Vagina (tissue), 2 donors: ENCODE measurements around the gene MAGEH1. TPM values are rescaled to one million over a fixed set of nuclear protein-coding genes. Genes with fewer than 3 reads are reported as not detected.

ENCODE experiments used
- DNase-seq, 2 donors: peaks; one replicate each; pipeline ENCODE4 v3.0.0-alpha.2; 2017; ENCODE audit errors: extremely low spot score in 2 of 2
- H3K27ac ChIP-seq: fragments of 200-600 bp; sonication (generic); one replicate; pipeline ENCODE4 v1.5.1; 2019
- H3K27me3 ChIP-seq: fragments of 200-600 bp; sonication (generic); one replicate; pipeline ENCODE4 v1.5.1; 2019
- H3K36me3 ChIP-seq, 2 donors: fragments of 200-600 bp; sonication (generic); one replicate each; pipeline ENCODE4 v1.5.1; 2017 to 2019
- H3K4me1 ChIP-seq: fragments of 200-600 bp; sonication (generic); one replicate; pipeline ENCODE4 v1.5.1; 2019
- H3K4me3 ChIP-seq, 2 donors: fragments of 200-600 bp; sonication (generic); 1 replicate in 1 of 2; 2 replicates in 1 of 2; pipeline ENCODE4 v1.5.1; 2016 to 2019
- H3K9me3 ChIP-seq: fragments of 200-600 bp; sonication (generic); one replicate; pipeline ENCODE4 v1.5.1; 2019
- CTCF ChIP-seq, 3 experiments: fragments of 450-650 bp in 2 of 3; fragments of 200-600 bp in 1 of 3; sonication (generic) in 1 of 3; IDR thresholded peaks; one replicate each; pipeline ENCODE4 v1.5.1; 2017 to 2019; ENCODE audit warnings: antibody characterized with exemption in 3 of 3, mild to moderate bottlenecking in 2 of 3, moderate library complexity in 2 of 3
- POLR2A ChIP-seq, 2 donors: fragments of 450-650 bp; IDR thresholded peaks; one replicate each; pipeline ENCODE4 v1.6.1; 2017; ENCODE audit warnings: antibody characterized with exemption in 2 of 2, mild to moderate bottlenecking in 2 of 2, moderate library complexity in 2 of 2
- POLR2AphosphoS5 ChIP-seq, 2 donors: sonication (generic); formaldehyde crosslinking; IDR thresholded peaks; one replicate each; pipeline ENCODE4 v1.9.0; 2017; ENCODE audit warnings: antibody characterized with exemption in 2 of 2, mild to moderate bottlenecking in 2 of 2, low read depth in 1 of 2; ENCODE audit not compliant: insufficient read depth in 1 of 2
- intact Hi-C: fragments of 100-400 bp; cut with DNase I; formaldehyde crosslinking; loops from one replicate; pipeline ENCODE4 v1.15.1; 2023
- microRNA-seq: library from miRNA; unstranded; fragments of <30 nt; microRNA quantifications from one replicate; pipeline ENCODE4, GENCODE V29; 2017; ENCODE audit warnings: borderline number of aligned reads, borderline replicate concordance
- small RNA-seq: library from RNA; depleted of rRNA; stranded (forward); fragments of <200 nt; gene quantifications from one replicate; pipeline ENCODE3, GENCODE V24; 2016
- total RNA-seq: library from RNA; depleted of rRNA; stranded (reverse); fragments of >200 nt; gene quantifications from one replicate; pipeline ENCODE4 v1.2.3, GENCODE V29; 2016

Gene MAGEH1
- total RNA-seq, 1 donor from 2014 or later: 31.9 TPM

DNA sequence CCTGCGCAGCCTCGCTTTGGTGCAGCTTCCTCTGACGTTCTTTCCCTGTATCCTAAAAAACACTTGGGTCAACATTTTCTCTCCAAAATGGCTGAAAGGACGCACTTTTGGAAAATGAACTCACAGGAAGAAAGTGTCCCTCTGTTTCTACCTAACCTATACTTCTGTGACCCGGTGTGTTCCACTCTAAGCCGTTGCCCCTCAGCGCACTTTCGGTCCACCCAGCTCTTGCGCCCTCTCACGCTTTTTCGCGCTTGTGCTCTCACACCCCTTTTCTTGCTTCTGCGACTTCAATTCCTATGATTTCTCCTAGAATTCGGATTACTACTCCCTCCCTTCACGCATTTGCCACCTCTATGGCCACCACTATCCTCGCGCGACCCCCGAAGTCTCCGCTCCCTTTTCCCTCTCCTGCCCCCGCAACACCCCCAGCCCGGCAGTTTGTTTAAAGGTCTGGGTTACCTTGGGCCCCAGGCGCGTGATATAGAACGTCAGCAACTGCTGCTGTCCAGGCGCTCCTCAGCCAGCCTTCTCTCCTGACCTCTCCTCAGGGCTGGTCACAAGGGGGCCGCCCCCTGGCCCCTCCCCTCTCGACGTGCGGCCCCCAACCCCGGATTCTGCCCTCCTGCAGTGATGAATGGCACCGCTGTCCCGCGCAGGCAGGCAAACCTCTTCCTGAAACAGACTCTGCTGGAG is 37.5 kb downstream of the MAGEH1 start, which contains the start of gene USP51:
Gene USP51, minus strand, starts transcription at position 535 of the 696 bp plus-strand sequence. CDS start 909 bp downstream, outside the sequence.
- Histone ChIP-seq H3K36me3 (no peaks in the 10 kb centered on the region), H3K4me1 (peaks cover 8% of the 10 kb centered on the region), H3K27me3 (no peaks in the 10 kb centered on the region), H3K27ac (peak within 1 kb of the TSS; percentile 96), H3K9me3 (no peaks in the 10 kb centered on the region), H3K4me3 (peak within 1 kb of the TSS; percentile 57 to 69)
- intact Hi-C loops: no loop called here
- peak; percentile 89 to 91 for DNase-seq
- TF ChIP-seq CTCF (IDR thresholded peaks at IDR 0.05): no peak
- no peak for TF ChIP-seq POLR2AphosphoS5 (IDR thresholded peaks at IDR 0.05; ENCODE audit: insufficient read depth in 1 of 2, low read depth in 1 of 2)
- no peak for TF ChIP-seq POLR2A (IDR thresholded peaks at IDR 0.05)

GRCh38 chrX:55490121-55490520 is 38.2 kb downstream of the MAGEH1 start:
- Histone ChIP-seq H3K4me3 (peak overlapping the region; percentile 57 to 69), H3K36me3 (no peaks in the 10 kb centered on the region), H3K9me3 (no peaks in the 10 kb centered on the region), H3K27me3 (no peaks in the 10 kb centered on the region), H3K27ac (peak overlapping the region; percentile 96), H3K4me1 (peaks cover 8% of the 10 kb centered on the region)
- no peak for TF ChIP-seq CTCF (IDR thresholded peaks at IDR 0.05)
- TF ChIP-seq POLR2AphosphoS5 (IDR thresholded peaks at IDR 0.05; ENCODE audit: insufficient read depth in 1 of 2, low read depth in 1 of 2): no peak
- TF ChIP-seq POLR2A (IDR thresholded peaks at IDR 0.05): no peak
- no peak for DNase-seq
- intact Hi-C loops: no loop called here

DNA sequence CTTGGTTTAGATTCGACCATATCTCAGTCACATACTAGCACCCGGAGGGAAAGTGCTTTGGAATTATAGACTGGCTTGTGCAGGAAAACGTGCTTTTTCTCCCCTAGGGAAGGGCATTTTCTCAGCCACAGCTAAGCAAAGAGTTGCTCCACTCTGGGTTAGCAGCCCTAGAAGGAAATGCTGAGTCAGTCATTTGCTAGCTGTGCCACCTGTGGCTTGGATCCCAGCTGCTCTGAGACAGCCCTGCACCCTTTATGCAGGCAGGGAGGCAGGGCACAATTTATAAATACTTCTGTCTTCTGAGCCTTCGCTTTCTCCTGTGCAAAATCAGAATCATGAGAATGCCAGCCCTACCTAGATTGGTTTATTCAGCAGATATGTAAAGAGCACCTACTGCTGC is 39.0 kb downstream of the MAGEH1 start:
- TF ChIP-seq POLR2A (IDR thresholded peaks at IDR 0.05): no peak
- no peak for TF ChIP-seq CTCF (IDR thresholded peaks at IDR 0.05)
- no peak for TF ChIP-seq POLR2AphosphoS5 (IDR thresholded peaks at IDR 0.05; ENCODE audit: insufficient read depth in 1 of 2, low read depth in 1 of 2)
- no peak overlapping the region for H3K27ac ChIP-seq
- peaks cover 8% of the 10 kb centered on the region for H3K4me1 ChIP-seq
- no peaks in the 10 kb centered on the region for H3K36me3 ChIP-seq
- DNase-seq: peak in 1 of 2 donors; percentile 46
- no peaks in the 10 kb centered on the region for H3K27me3 ChIP-seq
- H3K9me3 ChIP-seq: no peaks in the 10 kb centered on the region
- H3K4me3 ChIP-seq: no peak overlapping the region
- intact Hi-C loops: no loop called here

Small RNAs within 50 kb of the gene (microRNA-seq; reads per million reads assigned to microRNA genes)
- gene MIR4536-1 (not detected), gene MIR4536-2 (not detected)

Small RNAs within 50 kb of the gene (small RNA-seq; reads per million reads assigned to genes)
- not detected for gene MIR4536-2

Other genes with a start within 250 kb of the MAGEH1 start
- gene PAGE5, start 231.8 kb upstream of the MAGEH1 start, total RNA-seq: not detected
- gene PAGE3, start 187.2 kb upstream of the MAGEH1 start, total RNA-seq: not detected
- 1.7 TPM for gene USP51, start 37.7 kb downstream of the MAGEH1 start, total RNA-seq
- not detected for gene FOXR2, start 171.3 kb downstream of the MAGEH1 start, total RNA-seq